OCI-LY7 (cell line): Measurements from ENCODE around the gene RBM42. TPM values are rescaled to one million over a fixed set of nuclear protein-coding genes. Genes with fewer than 3 reads are reported as not detected.

Source experiments
- BruUV-seq: library from RNA; stranded (reverse); fragments of 400-500 nt; replicated peaks from 2 replicates; lab custom pipeline; 2021; lab: Mats Ljungman, UMichigan
- CTCF ChIA-PET: fragments of 300-600 bp; sonication (Branson Sonifier 250); formaldehyde crosslinking; loops from one replicate; lab custom pipeline; 2022; ENCODE audit warnings: antibody characterized with exemption; ENCODE audit not compliant: unreplicated experiment; lab: Charles Lee
- POLR2A ChIA-PET: fragments of 300-600 bp; sonication (Branson Sonifier 250); formaldehyde crosslinking; loops from one replicate; lab custom pipeline; 2022; ENCODE audit warnings: antibody characterized with exemption; lab: Charles Lee
- DNase-seq: peaks from one replicate; pipeline ENCODE4 v3.0.0-alpha.2; 2015; ENCODE audit warnings: low spot score
- H2AFZ ChIP-seq: fragments of 200-600 bp; sonication (generic), shearing (Covaris generic); 2 replicates; pipeline ENCODE4 v1.6.1; 2014; ENCODE audit warnings: mild to moderate bottlenecking, antibody characterized with exemption, low read length, moderate library complexity
- H3K27ac ChIP-seq: fragments of 200-600 bp; sonication (generic); 2 replicates; pipeline ENCODE4 v1.5.1; 2014; ENCODE audit warnings: mixed run types, low read depth, mild to moderate bottlenecking, moderate library complexity, low read length, inconsistent platforms; ENCODE audit not compliant: poor library complexity, severe bottlenecking
- H3K36me3 ChIP-seq: fragments of 200-600 bp; sonication (generic); 2 replicates; pipeline ENCODE4 v1.6.1; 2014; ENCODE audit warnings: mild to moderate bottlenecking, antibody characterized with exemption, low read length, moderate library complexity, mixed read lengths; ENCODE audit not compliant: insufficient read depth
- H3K4me1 ChIP-seq: fragments of 200-600 bp; sonication (generic); 2 replicates; pipeline ENCODE4 v1.5.1; 2014; ENCODE audit warnings: mild to moderate bottlenecking, low read length; ENCODE audit not compliant: insufficient read depth, poor library complexity, severe bottlenecking
- H3K4me2 ChIP-seq: fragments of 200-600 bp; sonication (generic); 2 replicates; pipeline ENCODE4 v1.6.1; 2014; ENCODE audit warnings: mild to moderate bottlenecking, low read length
- H3K4me3 ChIP-seq: fragments of 200-600 bp; sonication (generic); 2 replicates; pipeline ENCODE4 v1.5.1; 2014; ENCODE audit warnings: mild to moderate bottlenecking, low read depth, low read length; ENCODE audit not compliant: poor library complexity, severe bottlenecking
- H3K79me2 ChIP-seq: fragments of 200-600 bp; sonication (generic); 2 replicates; pipeline ENCODE4 v1.6.1; 2016; ENCODE audit warnings: low read depth, mild to moderate bottlenecking, low read length, moderate library complexity, mixed read lengths; ENCODE audit not compliant: insufficient read depth
- H3K9me2 ChIP-seq: fragments of 200-600 bp; sonication (generic); 2 replicates; pipeline ENCODE4 v1.6.1; 2016; ENCODE audit warnings: mild to moderate bottlenecking, low read length, mixed read lengths; ENCODE audit not compliant: insufficient read depth
- H3K9me3 ChIP-seq: fragments of 200-600 bp; sonication (generic); 2 replicates; pipeline ENCODE4 v1.6.1; 2014; ENCODE audit warnings: mild to moderate bottlenecking, mixed run types, low read length, mixed read lengths
- H4K20me1 ChIP-seq: fragments of 200-600 bp; sonication (generic); 2 replicates; pipeline ENCODE4 v1.6.1; 2014; ENCODE audit warnings: mild to moderate bottlenecking, antibody characterized with exemption, low read length, moderate library complexity, mixed read lengths; ENCODE audit not compliant: insufficient read depth
- EZH2phosphoT487 ChIP-seq: fragments of 200-600 bp; sonication (generic); IDR thresholded peaks from 2 replicates; pipeline ENCODE4 v1.6.1; 2018; ENCODE audit warnings: low read depth, borderline replicate concordance, mild to moderate bottlenecking, mixed run types, antibody characterized with exemption, low read length, moderate library complexity, mixed read lengths
- intact Hi-C: fragments of 100-400 bp; cut with micrococcal nuclease; formaldehyde crosslinking; loops from one replicate; pipeline ENCODE4 v1.10.0; 2022; ENCODE audit not compliant: unreplicated experiment
- total RNA-seq, 2 experiments: library from RNA; depleted of rRNA in 1 of 2; stranded (reverse); fragments of >200 nt in 1 of 2; shearing (Covaris generic) in 1 of 2; gene quantifications; 2 replicates each; pipeline ENCODE4 v1.2.3, GENCODE V29; 2014 to 2022
- TF ChIP-seq, protein P1 (sequence below): fragments of 200-600 bp; sonication (generic); conservative IDR thresholded peaks from 2 replicates; pipeline ENCODE4 v1.5.1; 2014; ENCODE audit warnings: mild to moderate bottlenecking, antibody characterized with exemption, low read length, moderate library complexity, mixed read lengths

The RBM42 gene
- total RNA-seq, 2 experiments from 2014 or later: 62.0 to 115 TPM

DNA sequence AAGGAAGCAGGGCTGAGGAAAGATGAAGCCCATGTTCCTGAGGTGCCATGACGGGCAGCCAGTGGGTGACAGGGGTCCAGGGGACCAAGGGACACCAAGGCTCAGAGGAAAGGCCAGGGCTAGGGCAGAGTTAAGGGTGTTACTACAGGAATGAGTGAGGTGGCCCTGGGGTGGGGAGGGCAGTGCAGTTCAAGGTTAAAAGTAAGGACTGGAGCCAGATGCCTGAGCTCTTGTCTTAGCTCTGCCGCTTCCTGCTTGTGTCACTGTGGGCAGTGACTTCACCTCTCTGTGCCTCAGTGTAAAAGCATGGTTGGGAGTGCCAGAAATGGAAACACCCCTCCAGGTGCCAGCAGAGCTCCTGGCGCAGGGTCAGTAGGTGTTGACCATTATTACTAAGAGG lies 7.8 kb downstream of the RBM42 start:
- intact Hi-C loops: no loop called here
- H3K4me2 ChIP-seq: no peak overlapping the region
- peaks cover 63% of the 10 kb centered on the region for H3K36me3 ChIP-seq
- ChIA-PET CTCF (no interaction called here), POLR2A (no interaction called here)
- no peaks in the 10 kb centered on the region for H4K20me1 ChIP-seq
- BruUV-seq: no TSS peak
- H3K79me2 ChIP-seq: no peaks in the 10 kb centered on the region
- no peaks in the 10 kb centered on the region for H3K9me3 ChIP-seq
- no peak overlapping the region for H2AFZ ChIP-seq
- no peak overlapping the region for H3K4me3 ChIP-seq
- no peak for TF ChIP-seq EZH2phosphoT487
- TF ChIP-seq, protein P1, sequence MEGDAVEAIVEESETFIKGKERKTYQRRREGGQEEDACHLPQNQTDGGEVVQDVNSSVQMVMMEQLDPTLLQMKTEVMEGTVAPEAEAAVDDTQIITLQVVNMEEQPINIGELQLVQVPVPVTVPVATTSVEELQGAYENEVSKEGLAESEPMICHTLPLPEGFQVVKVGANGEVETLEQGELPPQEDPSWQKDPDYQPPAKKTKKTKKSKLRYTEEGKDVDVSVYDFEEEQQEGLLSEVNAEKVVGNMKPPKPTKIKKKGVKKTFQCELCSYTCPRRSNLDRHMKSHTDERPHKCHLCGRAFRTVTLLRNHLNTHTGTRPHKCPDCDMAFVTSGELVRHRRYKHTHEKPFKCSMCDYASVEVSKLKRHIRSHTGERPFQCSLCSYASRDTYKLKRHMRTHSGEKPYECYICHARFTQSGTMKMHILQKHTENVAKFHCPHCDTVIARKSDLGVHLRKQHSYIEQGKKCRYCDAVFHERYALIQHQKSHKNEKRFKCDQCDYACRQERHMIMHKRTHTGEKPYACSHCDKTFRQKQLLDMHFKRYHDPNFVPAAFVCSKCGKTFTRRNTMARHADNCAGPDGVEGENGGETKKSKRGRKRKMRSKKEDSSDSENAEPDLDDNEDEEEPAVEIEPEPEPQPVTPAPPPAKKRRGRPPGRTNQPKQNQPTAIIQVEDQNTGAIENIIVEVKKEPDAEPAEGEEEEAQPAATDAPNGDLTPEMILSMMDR: no peak
- DNase-seq: no peak
- peaks cover 6% of the 10 kb centered on the region for H3K4me1 ChIP-seq
- H3K27ac ChIP-seq: no peak overlapping the region
- H3K9me2 ChIP-seq: no peaks in the 10 kb centered on the region

DNA sequence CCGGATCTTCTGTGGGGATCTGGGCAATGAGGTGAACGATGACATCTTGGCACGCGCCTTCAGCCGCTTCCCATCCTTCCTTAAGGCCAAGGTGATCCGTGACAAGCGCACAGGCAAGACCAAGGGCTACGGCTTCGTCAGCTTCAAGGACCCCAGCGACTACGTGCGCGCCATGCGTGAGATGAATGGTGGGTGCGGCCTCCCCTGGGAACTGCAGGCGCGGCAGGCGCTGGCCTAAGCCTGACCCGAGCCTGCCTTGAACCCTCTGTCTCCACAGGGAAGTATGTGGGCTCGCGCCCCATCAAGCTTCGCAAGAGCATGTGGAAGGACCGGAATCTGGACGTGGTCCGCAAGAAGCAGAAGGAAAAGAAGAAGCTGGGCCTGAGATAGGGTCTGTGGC lies 8.3 kb downstream of the RBM42 start:
- Histone ChIP-seq H3K4me3 (no peak overlapping the region), H3K79me2 (no peaks in the 10 kb centered on the region), H3K9me2 (no peaks in the 10 kb centered on the region), H3K36me3 (peaks cover 58% of the 10 kb centered on the region), H2AFZ (no peak overlapping the region), H3K9me3 (no peaks in the 10 kb centered on the region), H4K20me1 (no peaks in the 10 kb centered on the region), H3K4me1 (peaks cover 11% of the 10 kb centered on the region), H3K27ac (no peak overlapping the region), H3K4me2 (no peak overlapping the region)
- TF ChIP-seq EZH2phosphoT487: no peak
- TF ChIP-seq, protein P1: no peak
- no peak for DNase-seq
- ChIA-PET CTCF (no interaction called here), POLR2A (no interaction called here)
- intact Hi-C loops: no loop called here
- BruUV-seq: no TSS peak

DNA sequence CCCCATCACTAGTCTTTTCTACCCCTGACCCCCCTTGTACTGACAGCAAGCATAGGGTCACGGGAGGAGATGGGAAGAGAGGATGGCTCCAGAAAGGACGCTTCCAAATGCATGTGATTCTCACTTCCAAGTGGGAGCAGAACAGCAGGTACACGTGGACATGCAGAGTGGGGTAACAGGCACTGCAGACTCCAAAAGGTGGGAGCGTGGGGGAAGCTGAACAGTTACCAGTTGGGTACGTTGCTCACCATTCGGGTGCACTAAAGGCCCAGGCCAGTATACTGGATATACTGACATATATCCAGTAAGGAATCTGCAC lies 10.4 kb downstream of the RBM42 start:
- H4K20me1 ChIP-seq: no peaks in the 10 kb centered on the region
- BruUV-seq: no TSS peak
- CTCF ChIA-PET: no interaction called here
- H3K27ac ChIP-seq: no peak overlapping the region
- H3K79me2 ChIP-seq: no peaks in the 10 kb centered on the region
- intact Hi-C loops: no loop called here
- H3K9me2 ChIP-seq: no peaks in the 10 kb centered on the region
- H3K4me1 ChIP-seq: peaks cover 29% of the 10 kb centered on the region
- peaks cover 38% of the 10 kb centered on the region for H3K36me3 ChIP-seq
- no peaks in the 10 kb centered on the region for H3K9me3 ChIP-seq
- H3K4me3 ChIP-seq: no peak overlapping the region
- no peak overlapping the region for H2AFZ ChIP-seq
- no peak for DNase-seq
- TF ChIP-seq, protein P1: no peak
- TF ChIP-seq EZH2phosphoT487: no peak
- POLR2A ChIA-PET: no interaction called here
- H3K4me2 ChIP-seq: no peak overlapping the region
